Endothelial cell of umbilical vein (primary cell): ENCODE measurements around the gene SLC37A1. TPM values are rescaled to one million over a fixed set of nuclear protein-coding genes. Genes with fewer than 3 reads are reported as not detected.

Experiments used
- BruUV-seq: library from RNA; stranded (reverse); fragments of 400-500 nt; replicated peaks from 2 replicates; lab custom pipeline; 2021; lab: Mats Ljungman, UMichigan
- CTCF ChIA-PET: fragments of 300-600, 350-600 bp; sonication (Branson Sonifier 250); formaldehyde crosslinking; loops from one replicate; lab custom pipeline; 2021; ENCODE audit warnings: antibody characterized with exemption, inconsistent platforms; lab: Charles Lee
- POLR2A ChIA-PET: fragments of 300-600, 350-600 bp; sonication (Branson Sonifier 250); formaldehyde crosslinking; loops from one replicate; lab custom pipeline; 2021; ENCODE audit warnings: antibody characterized with exemption, inconsistent platforms; lab: Charles Lee
- DNase-seq: peaks from one replicate; pipeline ENCODE4 v3.0.0-alpha.2; 2011; ENCODE audit warnings: low read depth, low spot score
- FAIRE-seq: peaks from 2 replicates; lab custom pipeline; 2011; peaks lifted over from hg19 to GRCh38; lab: Jason Lieb, UNC
- H2AFZ ChIP-seq: 2 replicates; pipeline ENCODE4 v1.6.0; 2012; ENCODE audit warnings: low read depth, low read length, control low read depth, inconsistent platforms
- H3K27ac ChIP-seq: 2 replicates; pipeline ENCODE4 v1.5.1; 2011; ENCODE audit warnings: low read depth, mild to moderate bottlenecking, control low read depth, low read length, moderate library complexity; ENCODE audit not compliant: insufficient read depth
- H3K27me3 ChIP-seq, 2 experiments: 2 replicates each; pipeline versions ENCODE4 v1.6.0 to v1.6.1; 2011; ENCODE audit warnings: low read length in 2 of 2, mixed read lengths in 1 of 2; ENCODE audit not compliant: control insufficient read depth in 2 of 2, insufficient read depth in 2 of 2
- H3K36me3 ChIP-seq, 2 experiments: 2 replicates in 1 of 2; 3 replicates in 1 of 2; pipeline ENCODE4 v1.5.1; 2011; ENCODE audit warnings: low read length in 2 of 2, mild to moderate bottlenecking in 1 of 2, moderate library complexity in 1 of 2; ENCODE audit not compliant: control insufficient read depth in 2 of 2, insufficient read depth in 2 of 2; ENCODE audit errors: extremely low read depth in 1 of 2
- H3K4me1 ChIP-seq: 3 replicates; pipeline ENCODE4 v1.5.1; 2011; ENCODE audit warnings: mild to moderate bottlenecking, low read length; ENCODE audit not compliant: control insufficient read depth, insufficient read depth; ENCODE audit errors: extremely low read depth
- H3K4me2 ChIP-seq: 2 replicates; pipeline ENCODE4 v1.6.1; 2011; ENCODE audit warnings: low read length, control low read depth, mixed read lengths; ENCODE audit not compliant: insufficient read depth
- H3K4me3 ChIP-seq, 3 experiments: fragments of 200-600 bp in 1 of 3; sonication (generic), shearing (Covaris generic) in 1 of 3; replicated peaks in 1 of 3; 2 replicates each; pipeline ENCODE4 v1.5.1; 2011 to 2016; ENCODE audit warnings: control low read depth in 3 of 3, low read length in 3 of 3, mild to moderate bottlenecking in 2 of 3, inconsistent platforms in 1 of 3, low read depth in 1 of 3, moderate library complexity in 1 of 3; ENCODE audit not compliant: insufficient read depth in 1 of 3
- H3K79me2 ChIP-seq: 2 replicates; pipeline ENCODE4 v1.6.0; 2012; ENCODE audit warnings: low read length, inconsistent platforms; ENCODE audit not compliant: control insufficient read depth, insufficient read depth
- H3K9ac ChIP-seq: replicated peaks from 2 replicates; pipeline ENCODE3; 2011; ENCODE audit warnings: low read length, control low read depth; ENCODE audit not compliant: insufficient read depth; ENCODE audit errors: extremely low read depth
- H3K9me1 ChIP-seq: replicated peaks from 3 replicates; pipeline ENCODE4 v1.6.0; 2011; ENCODE audit warnings: mild to moderate bottlenecking, low read length; ENCODE audit not compliant: control insufficient read depth, insufficient read depth; ENCODE audit errors: extremely low read depth
- H3K9me3 ChIP-seq: replicated peaks from 2 replicates; pipeline ENCODE4 v1.5.1; 2012; ENCODE audit warnings: low read length, inconsistent platforms; ENCODE audit not compliant: control insufficient read depth, insufficient read depth
- H4K20me1 ChIP-seq: replicated peaks from 2 replicates; pipeline ENCODE3; 2011; ENCODE audit warnings: mild to moderate bottlenecking, low read length; ENCODE audit not compliant: control insufficient read depth, insufficient read depth; ENCODE audit errors: extremely low read depth
- EZH2 ChIP-seq: IDR thresholded peaks from 2 replicates; pipeline ENCODE4 v1.6.1; 2012; ENCODE audit warnings: borderline replicate concordance, low read depth, mild to moderate bottlenecking, moderate library complexity, low read length, inconsistent platforms; ENCODE audit not compliant: severe bottlenecking
- FOS ChIP-seq: IDR thresholded peaks from 2 replicates; pipeline ENCODE4 v1.6.1; 2011; ENCODE audit warnings: mild to moderate bottlenecking, low read length, moderate library complexity, borderline replicate concordance; ENCODE audit not compliant: insufficient read depth
- GATA2 ChIP-seq: IDR thresholded peaks from 2 replicates; pipeline ENCODE4 v1.7.0; 2011; ENCODE audit warnings: low read depth, mild to moderate bottlenecking, moderate library complexity, mixed read lengths, low read length; ENCODE audit not compliant: insufficient read length, insufficient read depth
- JUN ChIP-seq: IDR thresholded peaks from 2 replicates; pipeline ENCODE4 v1.6.1; 2011; ENCODE audit warnings: borderline replicate concordance, low read depth; ENCODE audit not compliant: insufficient read length, insufficient read depth
- MYC ChIP-seq: IDR thresholded peaks from one replicate; pipeline ENCODE4 v1.6.1; 2011; ENCODE audit warnings: mild to moderate bottlenecking, low read depth, low read length
- POLR2A ChIP-seq: IDR thresholded peaks from 2 replicates; pipeline ENCODE4 v1.6.1; 2012; ENCODE audit warnings: low read depth, mild to moderate bottlenecking, control low read depth, low read length
- POLR2AphosphoS5 ChIP-seq: IDR thresholded peaks from 2 replicates; pipeline ENCODE4 v1.6.1; 2012; ENCODE audit warnings: low read depth, mild to moderate bottlenecking, control low read depth, low read length, moderate library complexity; ENCODE audit not compliant: insufficient read depth
- dilution Hi-C: fragments of 300-500 bp; cut with MboI; formaldehyde crosslinking; loops from one replicate; pipeline ENCODE4 v1.15.0; 2019; ENCODE audit warnings: low sequenced_read_pairs; ENCODE audit not compliant: extremely low pct_ligation_motif_present
- intact Hi-C: fragments of 100-400 bp; cut with micrococcal nuclease; formaldehyde crosslinking; loops from one replicate; pipeline ENCODE4 v1.10.0; 2022
- polyA plus RNA-seq, 4 experiments: library from polyadenylated mRNA; depleted of rRNA in 3 of 4; stranded (reverse) in 3 of 4; unstranded in 1 of 4; fragments of >200 nt; gene quantifications; 2 replicates each; pipeline versions ENCODE4 v1.2.1 to v1.2.3, GENCODE V29; 2011 to 2012; ENCODE audit warnings: missing spikeins in 1 of 4
- total RNA-seq: library from RNA; stranded (reverse); gene quantifications from 2 replicates; pipeline ENCODE4 v1.2.3, GENCODE V29; 2021
- TF ChIP-seq, protein P1 (sequence below): IDR thresholded peaks from 2 replicates; pipeline ENCODE4 v1.6.1; 2011; ENCODE audit not compliant: insufficient read depth, insufficient read length
- TF ChIP-seq, protein P2 (sequence below), 2 donors: IDR thresholded peaks; 1 replicate in 1 of 2; 2 replicates in 1 of 2; pipeline ENCODE4 v1.5.1; 2011; ENCODE audit warnings: low read length in 2 of 2, mild to moderate bottlenecking in 2 of 2, moderate library complexity in 2 of 2, control low read depth in 1 of 2, inconsistent platforms in 1 of 2, low read depth in 1 of 2; ENCODE audit not compliant: insufficient read depth in 1 of 2; ENCODE audit errors: extremely low read depth in 1 of 2

The SLC37A1 gene
- total and polyA plus RNA-seq, 2 donors (not counting 3 experiments of a cell fraction or from before 2014, with no cell fraction given): 4.7 to 7.6 TPM

DNA sequence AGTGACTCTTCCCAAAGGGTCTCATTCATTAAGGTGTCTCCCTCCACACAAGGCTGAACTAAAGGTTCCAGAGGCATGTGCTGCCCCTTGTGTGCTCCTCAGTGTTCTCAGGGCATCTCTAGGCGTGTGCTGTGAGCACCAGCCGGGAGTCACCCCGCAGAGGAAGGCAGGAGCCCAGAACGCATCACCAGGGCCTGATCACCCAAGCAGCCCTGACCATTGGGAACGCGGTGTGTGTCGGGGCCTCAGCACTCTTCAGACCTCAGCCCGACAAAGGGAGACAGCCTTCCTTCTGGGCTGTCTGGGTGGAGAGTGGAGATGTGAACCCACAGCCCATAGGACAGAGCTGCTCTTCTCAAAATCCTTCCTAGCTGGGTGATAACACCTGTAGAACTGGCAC lies 9.1 kb downstream of the SLC37A1 start:
- H3K27me3 ChIP-seq: no peaks in the 10 kb centered on the region
- dilution Hi-C loops: no loop called here
- H3K9me1 ChIP-seq: no peaks in the 10 kb centered on the region
- H3K9me3 ChIP-seq: no peaks in the 10 kb centered on the region
- no peak overlapping the region for H3K4me2 ChIP-seq
- H3K79me2 ChIP-seq: no peaks in the 10 kb centered on the region
- TF ChIP-seq EZH2: no peak
- TF ChIP-seq, protein P1, sequence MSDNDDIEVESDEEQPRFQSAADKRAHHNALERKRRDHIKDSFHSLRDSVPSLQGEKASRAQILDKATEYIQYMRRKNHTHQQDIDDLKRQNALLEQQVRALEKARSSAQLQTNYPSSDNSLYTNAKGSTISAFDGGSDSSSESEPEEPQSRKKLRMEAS: no peak
- no peak for TF ChIP-seq POLR2AphosphoS5
- TF ChIP-seq FOS: no peak
- TF ChIP-seq, protein P2, sequence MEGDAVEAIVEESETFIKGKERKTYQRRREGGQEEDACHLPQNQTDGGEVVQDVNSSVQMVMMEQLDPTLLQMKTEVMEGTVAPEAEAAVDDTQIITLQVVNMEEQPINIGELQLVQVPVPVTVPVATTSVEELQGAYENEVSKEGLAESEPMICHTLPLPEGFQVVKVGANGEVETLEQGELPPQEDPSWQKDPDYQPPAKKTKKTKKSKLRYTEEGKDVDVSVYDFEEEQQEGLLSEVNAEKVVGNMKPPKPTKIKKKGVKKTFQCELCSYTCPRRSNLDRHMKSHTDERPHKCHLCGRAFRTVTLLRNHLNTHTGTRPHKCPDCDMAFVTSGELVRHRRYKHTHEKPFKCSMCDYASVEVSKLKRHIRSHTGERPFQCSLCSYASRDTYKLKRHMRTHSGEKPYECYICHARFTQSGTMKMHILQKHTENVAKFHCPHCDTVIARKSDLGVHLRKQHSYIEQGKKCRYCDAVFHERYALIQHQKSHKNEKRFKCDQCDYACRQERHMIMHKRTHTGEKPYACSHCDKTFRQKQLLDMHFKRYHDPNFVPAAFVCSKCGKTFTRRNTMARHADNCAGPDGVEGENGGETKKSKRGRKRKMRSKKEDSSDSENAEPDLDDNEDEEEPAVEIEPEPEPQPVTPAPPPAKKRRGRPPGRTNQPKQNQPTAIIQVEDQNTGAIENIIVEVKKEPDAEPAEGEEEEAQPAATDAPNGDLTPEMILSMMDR (IDR thresholded peaks at IDR 0.05; ENCODE audit: extremely low read depth in 1 of 2, insufficient read depth in 1 of 2, low read depth in 1 of 2, low read length in 2 of 2): no peak
- no peak for TF ChIP-seq POLR2A
- TF ChIP-seq GATA2: no peak
- no peak for TF ChIP-seq JUN
- no peak for TF ChIP-seq MYC
- no peak for FAIRE-seq
- ChIA-PET CTCF (no interaction called here), POLR2A (no interaction called here)
- DNase-seq: no peak
- peaks cover 0 to 2% of the 10 kb centered on the region in 2 experiments for H3K36me3 ChIP-seq
- intact Hi-C loops: no loop called here
- H2AFZ ChIP-seq: no peak overlapping the region
- no peaks in the 10 kb centered on the region for H4K20me1 ChIP-seq
- H3K9ac ChIP-seq: no peak overlapping the region
- no peak overlapping the region for H3K27ac ChIP-seq
- BruUV-seq: no TSS peak
- H3K4me1 ChIP-seq: no peaks in the 10 kb centered on the region
- no peak overlapping the region for H3K4me3 ChIP-seq
